Lower leg skin (tissue), 3 donors: Measurements from ENCODE around the gene HOXC9.

Source experiments
- POLR2A ChIP-seq, 2 donors: fragments of 450-650 bp; IDR thresholded peaks; one replicate each; pipeline ENCODE4 v1.6.1; 2016 to 2017; ENCODE audit warnings: antibody characterized with exemption in 2 of 2, mild to moderate bottlenecking in 1 of 2, moderate library complexity in 1 of 2
- TF ChIP-seq, protein P1 (sequence below), 3 donors: fragments of 450-650 bp; IDR thresholded peaks; one replicate each; pipeline ENCODE4 v1.5.1; 2016; ENCODE audit warnings: antibody characterized with exemption in 3 of 3, mild to moderate bottlenecking in 3 of 3, moderate library complexity in 2 of 3

DNA sequence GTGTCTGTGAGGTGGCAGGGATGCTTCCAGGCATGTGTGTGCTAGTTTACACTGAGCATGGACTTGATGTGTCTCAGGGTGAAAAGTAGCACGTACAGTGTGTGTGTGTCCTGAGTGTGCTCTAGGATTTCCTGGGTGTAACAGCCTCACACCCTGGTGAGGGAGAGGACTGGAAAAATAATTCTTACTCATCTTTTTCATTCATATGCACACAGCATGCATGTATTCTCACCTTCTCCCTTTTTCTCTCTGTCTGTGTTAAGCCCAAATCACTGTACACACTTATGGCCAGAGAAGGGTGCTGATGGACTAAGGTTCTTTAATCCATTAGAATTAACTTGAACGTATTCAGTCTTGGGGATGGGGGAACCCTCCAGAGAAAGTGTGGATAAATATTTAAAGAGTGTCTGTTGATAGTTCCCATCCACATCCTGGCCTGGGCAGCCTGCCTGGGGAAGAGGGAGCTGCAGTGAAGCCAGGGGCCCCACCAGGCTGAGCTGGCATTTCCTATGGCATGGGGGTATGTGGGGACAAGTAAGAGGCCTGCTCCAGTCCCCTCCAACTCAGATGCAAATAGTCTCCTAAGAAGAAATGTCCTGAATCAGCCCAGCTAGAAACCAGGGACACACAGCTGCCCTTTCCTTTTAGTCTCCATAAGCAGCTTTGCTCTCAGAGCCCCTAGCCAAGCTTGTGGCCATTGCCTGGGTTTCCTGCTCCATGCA is 7.7 kb downstream of the HOXC9 start:
- no peak for TF ChIP-seq POLR2A (IDR thresholded peaks at IDR 0.05)
- TF ChIP-seq, protein P1, sequence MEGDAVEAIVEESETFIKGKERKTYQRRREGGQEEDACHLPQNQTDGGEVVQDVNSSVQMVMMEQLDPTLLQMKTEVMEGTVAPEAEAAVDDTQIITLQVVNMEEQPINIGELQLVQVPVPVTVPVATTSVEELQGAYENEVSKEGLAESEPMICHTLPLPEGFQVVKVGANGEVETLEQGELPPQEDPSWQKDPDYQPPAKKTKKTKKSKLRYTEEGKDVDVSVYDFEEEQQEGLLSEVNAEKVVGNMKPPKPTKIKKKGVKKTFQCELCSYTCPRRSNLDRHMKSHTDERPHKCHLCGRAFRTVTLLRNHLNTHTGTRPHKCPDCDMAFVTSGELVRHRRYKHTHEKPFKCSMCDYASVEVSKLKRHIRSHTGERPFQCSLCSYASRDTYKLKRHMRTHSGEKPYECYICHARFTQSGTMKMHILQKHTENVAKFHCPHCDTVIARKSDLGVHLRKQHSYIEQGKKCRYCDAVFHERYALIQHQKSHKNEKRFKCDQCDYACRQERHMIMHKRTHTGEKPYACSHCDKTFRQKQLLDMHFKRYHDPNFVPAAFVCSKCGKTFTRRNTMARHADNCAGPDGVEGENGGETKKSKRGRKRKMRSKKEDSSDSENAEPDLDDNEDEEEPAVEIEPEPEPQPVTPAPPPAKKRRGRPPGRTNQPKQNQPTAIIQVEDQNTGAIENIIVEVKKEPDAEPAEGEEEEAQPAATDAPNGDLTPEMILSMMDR (IDR thresholded peaks at IDR 0.05): no peak
